ENCODE measurements around the gene METTL24.

DNA sequence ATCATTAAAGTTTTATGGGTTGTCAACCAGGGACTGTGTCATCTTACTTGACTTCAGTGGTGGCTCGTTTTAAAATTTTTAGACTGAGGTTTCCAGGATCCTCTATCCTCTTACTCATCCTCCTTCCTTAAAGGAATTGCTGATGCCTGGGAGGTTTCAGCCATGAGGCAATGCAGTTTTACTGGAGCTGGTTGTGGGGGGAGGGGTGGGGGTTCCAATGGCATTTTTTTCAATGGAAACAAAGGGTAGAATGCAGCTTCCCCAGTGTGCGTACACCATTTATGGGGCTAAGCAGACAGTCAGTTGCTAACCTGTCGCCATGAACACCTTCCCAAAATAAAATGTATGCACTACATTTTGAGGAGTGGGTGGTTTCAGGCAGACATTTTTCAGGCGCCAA lies 88.0 kb downstream of the METTL24 start:
- TF ChIP-seq, protein P1, sequence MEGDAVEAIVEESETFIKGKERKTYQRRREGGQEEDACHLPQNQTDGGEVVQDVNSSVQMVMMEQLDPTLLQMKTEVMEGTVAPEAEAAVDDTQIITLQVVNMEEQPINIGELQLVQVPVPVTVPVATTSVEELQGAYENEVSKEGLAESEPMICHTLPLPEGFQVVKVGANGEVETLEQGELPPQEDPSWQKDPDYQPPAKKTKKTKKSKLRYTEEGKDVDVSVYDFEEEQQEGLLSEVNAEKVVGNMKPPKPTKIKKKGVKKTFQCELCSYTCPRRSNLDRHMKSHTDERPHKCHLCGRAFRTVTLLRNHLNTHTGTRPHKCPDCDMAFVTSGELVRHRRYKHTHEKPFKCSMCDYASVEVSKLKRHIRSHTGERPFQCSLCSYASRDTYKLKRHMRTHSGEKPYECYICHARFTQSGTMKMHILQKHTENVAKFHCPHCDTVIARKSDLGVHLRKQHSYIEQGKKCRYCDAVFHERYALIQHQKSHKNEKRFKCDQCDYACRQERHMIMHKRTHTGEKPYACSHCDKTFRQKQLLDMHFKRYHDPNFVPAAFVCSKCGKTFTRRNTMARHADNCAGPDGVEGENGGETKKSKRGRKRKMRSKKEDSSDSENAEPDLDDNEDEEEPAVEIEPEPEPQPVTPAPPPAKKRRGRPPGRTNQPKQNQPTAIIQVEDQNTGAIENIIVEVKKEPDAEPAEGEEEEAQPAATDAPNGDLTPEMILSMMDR (IDR thresholded peaks at IDR 0.05 in 2 of 3, conservative IDR thresholded peaks at IDR 0.05 in 1 of 3; ENCODE audit: control insufficient read depth in 2 of 3, extremely low read depth in 1 of 3, insufficient read depth in 1 of 3, low read depth in 3 of 3, low read length in 3 of 3) = no peak
- no peak for TF ChIP-seq JUND (IDR thresholded peaks at IDR 0.05; ENCODE audit: low read depth, low read length)
- TF ChIP-seq POLR2AphosphoS5 (IDR thresholded peaks at IDR 0.05; ENCODE audit: low read length) = no peak

Measured in GM12878 (cell line).